ENCODE data around the gene TOR4A.

TOR4A gene

GRCh38 chr9:137297966-137298365 lies 20.4 kb downstream of the TOR4A start:
- peaks cover 0 to 6% (median 0%) of the 10 kb centered on the region in 11 experiments; a peak in 3 of 22 replicates for H3K9me3 ChIP-seq (replicated peaks in 1 of 11)
- no peaks in the 10 kb centered on the region; a peak in 1 of 22 replicates for H3K36me3 ChIP-seq
- no peak overlapping the region for H3K9ac ChIP-seq
- peaks cover 0 to 52% (median 42%) of the 10 kb centered on the region in 11 experiments; a peak in 19 of 22 replicates for H4K20me1 ChIP-seq
- peaks cover 57 to 79% (median 70%) of the 10 kb centered on the region in 11 experiments for H3K27me3 ChIP-seq
- no peak overlapping the region for H3K27ac ChIP-seq
- no peak for TF ChIP-seq Cebpa-rat (IDR thresholded peaks at IDR 0.05)
- H3K4me2 ChIP-seq, result peak overlapping the region in 4 of 11 experiments; percentile 3 to 98 (median 52); a peak in 3 of 22 replicates
- H3K4me1 ChIP-seq, result peaks cover 24 to 67% (median 52%) of the 10 kb centered on the region in 10 experiments
- no peak overlapping the region for H3K4me3 ChIP-seq

- no peaks in the 10 kb centered on the region; a peak in 1 of 22 replicates for H3K36me3 ChIP-seq
- no peak overlapping the region for H3K27ac ChIP-seq
- peaks cover 57 to 79% (median 70%) of the 10 kb centered on the region in 11 experiments for H3K27me3 ChIP-seq
- H4K20me1 ChIP-seq, result peaks cover 0 to 52% (median 42%) of the 10 kb centered on the region in 11 experiments; a peak in 19 of 22 replicates
- no peak overlapping the region for H3K4me3 ChIP-seq
- H3K4me1 ChIP-seq, result peaks cover 30 to 74% (median 59%) of the 10 kb centered on the region in 10 experiments
- H3K9me3 ChIP-seq (replicated peaks in 1 of 11), result peaks cover 0 to 6% (median 0%) of the 10 kb centered on the region in 11 experiments; a peak in 3 of 22 replicates
- H3K9ac ChIP-seq, result no peak overlapping the region
- peak overlapping the region in 6 of 11 experiments; percentile 10 to 100 (median 98); a peak in 10 of 22 replicates for H3K4me2 ChIP-seq
- no peak for TF ChIP-seq Cebpa-rat (IDR thresholded peaks at IDR 0.05)
These were observed 21.1 kb downstream of the TOR4A start for GRCh38 chr9:137298401-137299202.

GRCh38 chr9:137299203-137299565 lies 21.7 kb downstream of the TOR4A start:
- peaks cover 36 to 76% (median 64%) of the 10 kb centered on the region in 10 experiments for H3K4me1 ChIP-seq
- TF ChIP-seq Cebpa-rat (IDR thresholded peaks at IDR 0.05), result no peak
- peaks cover 0 to 52% (median 42%) of the 10 kb centered on the region in 11 experiments; a peak in 19 of 22 replicates for H4K20me1 ChIP-seq
- peaks cover 57 to 79% (median 70%) of the 10 kb centered on the region in 11 experiments for H3K27me3 ChIP-seq
- H3K27ac ChIP-seq, result no peak overlapping the region
- peak overlapping the region in 7 of 11 experiments; percentile 10 to 100 (median 99); a peak in 12 of 22 replicates for H3K4me2 ChIP-seq
- H3K9ac ChIP-seq, result no peak overlapping the region; a peak in 1 of 22 replicates
- H3K36me3 ChIP-seq, result no peaks in the 10 kb centered on the region; a peak in 1 of 22 replicates
- H3K4me3 ChIP-seq, result no peak overlapping the region
- H3K9me3 ChIP-seq (replicated peaks in 1 of 11), result peaks cover 0 to 6% (median 0%) of the 10 kb centered on the region in 11 experiments; a peak in 3 of 22 replicates

- Histone ChIP-seq H3K36me3 (no peaks in the 10 kb centered on the region; a peak in 1 of 22 replicates), H3K9ac (peak overlapping the region in 3 of 11 experiments; percentile 11 to 51 (median 40); a peak in 5 of 22 replicates), H4K20me1 (peaks cover 0 to 52% (median 42%) of the 10 kb centered on the region in 11 experiments; a peak in 19 of 22 replicates), H3K9me3 (replicated peaks in 1 of 11) (no peaks in the 10 kb centered on the region), H3K27ac (no peak overlapping the region), H3K27me3 (peaks cover 57 to 72% (median 66%) of the 10 kb centered on the region in 11 experiments), H3K4me3 (peak overlapping the region in 3 of 10 experiments; percentile 17 to 38 (median 21); a peak in 3 of 20 replicates), H3K4me1 (peaks cover 40 to 80% (median 67%) of the 10 kb centered on the region in 10 experiments), H3K4me2 (peak overlapping the region; percentile 48 to 100 (median 98); a peak in 21 of 22 replicates)
- TF ChIP-seq Cebpa-rat (IDR thresholded peaks at IDR 0.05), result no peak
These were observed 22.4 kb downstream of the TOR4A start for GRCh38 chr9:137299938-137300337.

GRCh38 chr9:137300567-137301080 lies 23.1 kb downstream of the TOR4A start:
- Histone ChIP-seq H4K20me1 (peaks cover 0 to 52% (median 42%) of the 10 kb centered on the region in 11 experiments; a peak in 19 of 22 replicates), H3K4me1 (peaks cover 45 to 85% (median 71%) of the 10 kb centered on the region in 10 experiments), H3K27me3 (peaks cover 57 to 65% (median 60%) of the 10 kb centered on the region in 11 experiments), H3K9ac (peak overlapping the region; percentile 62 to 81 (median 74); a peak in 21 of 22 replicates), H3K9me3 (replicated peaks in 1 of 11) (no peaks in the 10 kb centered on the region), H3K27ac (peak overlapping the region in 7 of 11 experiments; percentile 11 to 72 (median 37); a peak in 7 of 22 replicates), H3K4me3 (peak overlapping the region; percentile 54 to 78 (median 66)), H3K4me2 (peak overlapping the region; percentile 96 to 100 (median 98)), H3K36me3 (no peaks in the 10 kb centered on the region; a peak in 1 of 22 replicates)
- no peak for TF ChIP-seq Cebpa-rat (IDR thresholded peaks at IDR 0.05)

- Histone ChIP-seq H3K4me2 (peak overlapping the region; percentile 96 to 100 (median 98)), H3K27me3 (peaks cover 53 to 58% (median 56%) of the 10 kb centered on the region in 11 experiments), H4K20me1 (peaks cover 0 to 50% (median 42%) of the 10 kb centered on the region in 11 experiments; a peak in 19 of 22 replicates), H3K36me3 (no peaks in the 10 kb centered on the region; a peak in 1 of 22 replicates), H3K4me3 (peak overlapping the region; percentile 54 to 78 (median 66)), H3K4me1 (peaks cover 49 to 89% (median 75%) of the 10 kb centered on the region in 10 experiments), H3K9ac (peak overlapping the region; percentile 62 to 81 (median 74)), H3K27ac (peak overlapping the region; percentile 13 to 79 (median 52); a peak in 18 of 22 replicates), H3K9me3 (replicated peaks in 1 of 11) (no peaks in the 10 kb centered on the region)
- no peak for TF ChIP-seq Cebpa-rat (IDR thresholded peaks at IDR 0.05)
These were observed 23.8 kb downstream of the TOR4A start for GRCh38 chr9:137301081-137301947.

- Histone ChIP-seq H3K27ac (peak within 1 kb of the TSS; percentile 18 to 88 (median 72); a peak in 21 of 22 replicates), H3K4me2 (peak within 1 kb of the TSS; percentile 96 to 100 (median 98))
These were observed 24.6 kb downstream of the TOR4A start, which contains the start of gene NRARP for GRCh38 chr9:137302118-137302448. Gene NRARP (minus strand): TSS chr9:137302271. CDS start chr9:137301928, 343 bp downstream.

More at GRCh38 chr9:137302118-137302448, 24.6 kb downstream of the TOR4A start, which contains the start of gene NRARP:
- Histone ChIP-seq H3K27me3 (peaks cover 45 to 50% (median 48%) of the 10 kb centered on the region in 11 experiments), H3K9ac (peak within 1 kb of the TSS; percentile 62 to 81 (median 76)), H3K4me1 (peaks cover 53 to 89% (median 75%) of the 10 kb centered on the region in 10 experiments), H3K36me3 (no peaks in the 10 kb centered on the region; a peak in 1 of 22 replicates), H3K9me3 (replicated peaks in 1 of 11) (no peaks in the 10 kb centered on the region), H3K4me3 (peak within 1 kb of the TSS; percentile 54 to 78 (median 66)), H4K20me1 (peaks cover 0 to 42% (median 36%) of the 10 kb centered on the region in 11 experiments; a peak in 19 of 22 replicates)
- TF ChIP-seq Cebpa-rat (IDR thresholded peaks at IDR 0.05), result no peak
